ENCODE data around the gene PGA4.
"Not testable (repeated sequence)": the region's sequence is repeated elsewhere in the genome, so short reads cannot be mapped to it uniquely, and the experiment has no call there.

The PGA4 gene

DNA sequence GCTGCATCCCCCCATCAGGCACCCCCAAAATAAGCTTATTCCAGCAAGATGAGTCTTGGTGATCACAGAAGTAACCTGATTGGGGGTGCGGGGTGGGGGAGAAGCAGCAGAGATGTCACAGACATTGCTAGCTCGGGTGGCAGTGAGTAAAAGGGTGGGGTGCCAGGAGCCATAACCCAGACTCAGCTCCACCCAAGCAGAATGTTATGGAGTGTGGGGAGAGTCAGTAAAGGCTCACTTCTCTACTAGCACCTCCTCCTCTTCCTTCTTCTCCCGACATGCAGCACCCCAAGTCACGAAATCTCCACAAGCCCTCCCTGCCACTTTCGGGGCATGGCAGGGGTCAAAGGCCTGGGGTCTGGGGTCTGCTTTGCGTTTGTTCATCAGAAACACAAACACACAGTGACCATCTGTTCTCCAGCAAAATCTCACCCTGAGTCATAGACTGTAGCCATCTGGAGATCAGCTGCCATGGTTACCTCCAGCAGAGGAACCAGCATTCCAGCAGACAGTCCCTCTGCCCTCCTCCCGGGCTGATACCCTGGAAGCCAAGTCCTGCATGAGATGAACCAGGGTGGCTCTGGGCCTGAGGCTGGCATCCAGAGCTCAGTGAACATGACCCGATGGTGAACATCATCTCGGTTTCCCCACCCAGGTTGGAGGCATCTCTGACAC is 14.4 kb upstream of the PGA4 start:
- DNase-seq = not testable (repeated sequence)

DNA sequence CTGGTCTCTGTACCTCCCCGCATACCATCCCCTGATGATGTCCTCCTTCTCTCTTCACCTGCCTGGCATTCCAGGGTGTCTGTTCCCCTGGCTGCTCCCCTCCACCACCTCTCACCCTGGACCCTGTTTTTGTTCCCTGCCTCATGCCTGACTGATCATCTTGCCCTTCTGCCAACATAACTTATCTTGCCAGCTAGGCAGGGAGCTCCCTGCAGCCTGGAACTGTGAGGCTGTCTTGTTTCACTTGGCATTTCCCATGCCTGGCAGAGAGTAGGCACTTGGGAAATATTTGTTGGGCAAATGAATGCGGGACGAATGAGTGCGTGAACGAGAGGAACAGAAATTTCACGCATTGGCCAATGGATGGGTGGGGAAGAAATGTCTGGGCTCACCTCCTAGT is 11.5 kb upstream of the PGA4 start:
- DNase-seq = not testable (repeated sequence)

DNA sequence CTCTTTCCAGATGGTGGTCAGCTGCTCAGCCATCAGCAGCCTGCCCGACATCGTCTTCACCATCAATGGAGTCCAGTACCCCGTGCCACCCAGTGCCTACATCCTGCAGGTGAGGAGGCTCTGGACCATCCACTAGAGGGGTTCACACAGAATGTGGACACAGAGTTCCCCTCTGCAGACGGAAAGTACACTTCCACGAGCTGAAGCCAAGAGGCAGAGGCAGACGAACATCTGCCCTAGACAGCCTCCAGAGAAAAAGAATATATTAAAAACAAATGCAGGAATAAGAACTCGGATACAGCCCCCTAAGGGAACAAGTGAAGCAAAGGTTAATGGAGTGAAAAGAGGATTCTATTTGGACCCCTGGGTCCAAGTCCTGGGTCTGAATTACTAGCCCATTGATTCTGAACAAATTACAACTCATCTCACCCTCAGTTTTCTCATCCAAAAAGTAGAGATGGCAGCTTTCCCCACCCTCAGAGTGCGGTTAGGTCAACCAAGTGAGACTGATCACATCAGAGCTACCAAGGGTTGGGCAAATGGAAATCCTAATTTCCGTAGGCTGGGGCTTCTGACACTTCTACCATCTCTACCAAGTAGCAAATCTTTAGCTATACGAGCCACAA is 10.7 kb upstream of the PGA4 start:
- peak in 1 of 3 donors; percentile 16 for DNase-seq

DNA sequence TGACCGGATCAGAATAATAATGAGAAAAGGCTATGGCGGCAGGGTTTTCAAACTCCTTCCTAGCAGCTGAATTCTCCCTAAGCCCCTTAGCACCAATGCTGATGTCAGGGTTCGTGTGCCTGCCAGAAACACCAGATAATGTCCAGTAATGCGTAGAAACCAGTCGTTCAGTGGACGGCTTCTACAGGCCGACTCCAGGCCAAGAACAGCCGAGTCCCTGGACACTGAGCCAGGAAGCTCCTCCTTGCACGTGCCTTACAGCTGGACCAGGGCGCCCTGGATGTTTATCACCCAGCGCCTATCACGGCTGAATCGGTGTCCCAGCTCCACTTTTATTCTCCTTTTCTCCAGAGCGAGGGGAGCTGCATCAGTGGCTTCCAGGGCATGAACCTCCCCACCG is 9.9 kb upstream of the PGA4 start:
- DNase-seq = not testable (repeated sequence)

DNA sequence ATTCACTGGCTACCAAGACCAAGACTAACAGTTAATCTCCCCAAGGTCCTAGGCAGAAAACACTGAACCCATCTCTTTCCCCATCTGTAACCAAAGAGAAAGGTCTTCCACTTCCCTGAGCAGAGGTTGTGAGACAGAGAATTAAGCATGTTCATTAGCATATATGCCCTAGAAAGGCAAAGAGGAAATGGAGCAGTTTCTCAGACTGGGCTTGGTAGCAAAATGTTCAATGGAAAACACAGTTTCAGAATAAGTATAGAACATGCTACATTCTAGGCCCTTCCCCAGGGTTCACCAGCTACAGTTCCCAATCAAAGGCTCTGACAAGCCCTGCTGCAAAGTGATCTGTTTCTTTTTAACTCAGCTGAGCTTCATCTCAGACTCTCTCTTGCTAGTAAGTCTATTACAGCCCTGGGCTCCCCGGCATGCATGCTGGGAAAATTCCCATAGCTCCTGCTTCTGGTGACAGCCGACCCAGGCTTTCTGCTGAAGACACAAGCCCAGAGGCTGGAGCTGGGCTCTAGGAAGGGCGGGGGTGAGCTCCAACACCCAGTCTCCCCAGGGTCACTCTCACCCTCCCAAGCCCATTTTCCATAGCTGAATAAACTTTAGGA is 8.3 kb upstream of the PGA4 start:
- DNase-seq = not testable (repeated sequence)

DNA sequence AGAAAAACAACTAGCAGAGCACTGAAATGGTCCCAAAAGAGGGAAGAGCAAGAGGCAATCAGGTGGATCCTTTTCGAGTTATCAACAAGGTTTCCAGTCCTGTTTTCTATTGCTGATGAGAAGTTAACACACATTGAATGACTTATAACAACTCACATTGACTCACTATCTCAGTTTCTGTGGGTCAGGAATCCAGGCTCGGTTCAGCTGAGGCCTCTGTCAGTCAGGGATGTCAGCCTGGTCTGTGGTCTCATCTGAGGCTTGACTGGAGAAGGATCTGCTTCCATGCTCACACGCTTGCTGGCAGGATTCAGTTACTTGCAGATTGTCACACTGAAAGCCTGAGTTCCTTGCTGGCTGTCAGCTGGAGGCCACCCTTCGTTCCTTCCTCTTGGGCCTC is 3.8 kb upstream of the PGA4 start:
- DNase-seq = not testable (repeated sequence)

DNA sequence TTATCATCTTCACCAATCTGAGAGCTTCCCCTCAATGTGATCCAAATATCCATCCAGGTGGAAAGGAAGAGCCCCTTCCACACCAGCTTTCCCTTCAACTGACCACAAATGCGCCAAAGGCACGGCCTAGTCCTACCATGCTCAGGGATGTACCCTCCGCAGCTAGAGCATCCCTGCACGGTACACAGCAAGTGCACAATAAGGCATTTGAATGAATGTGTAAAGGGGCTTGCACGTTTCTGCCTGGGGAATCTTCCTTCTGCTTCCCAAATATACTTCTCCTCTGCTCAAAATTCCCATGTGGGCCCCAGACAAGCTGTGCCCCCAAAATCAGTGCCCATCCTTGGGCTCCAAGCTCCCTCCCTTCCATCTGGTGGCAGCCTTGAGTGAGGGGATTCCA is 3.1 kb upstream of the PGA4 start:
- not testable (repeated sequence) for DNase-seq

DNA sequence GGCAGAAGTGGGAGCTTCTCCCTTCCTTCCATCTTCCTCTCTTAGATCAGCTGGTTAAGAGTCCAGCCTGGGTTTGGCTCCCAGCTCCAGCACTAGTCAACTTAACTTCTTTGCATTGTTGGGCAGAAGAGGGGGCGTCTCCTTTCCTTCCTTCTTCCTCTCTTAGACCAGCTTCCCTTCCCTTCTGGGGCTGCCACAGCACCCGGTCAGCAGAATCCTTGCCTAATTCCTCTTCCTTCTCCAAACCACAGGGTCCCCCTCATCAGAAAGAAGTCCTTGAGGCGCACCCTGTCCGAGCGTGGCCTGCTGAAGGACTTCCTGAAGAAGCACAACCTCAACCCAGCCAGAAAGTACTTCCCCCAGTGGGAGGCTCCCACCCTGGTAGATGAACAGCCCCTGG is 545 bp downstream of the PGA4 start:
- DNase-seq = not testable (repeated sequence)

DNA sequence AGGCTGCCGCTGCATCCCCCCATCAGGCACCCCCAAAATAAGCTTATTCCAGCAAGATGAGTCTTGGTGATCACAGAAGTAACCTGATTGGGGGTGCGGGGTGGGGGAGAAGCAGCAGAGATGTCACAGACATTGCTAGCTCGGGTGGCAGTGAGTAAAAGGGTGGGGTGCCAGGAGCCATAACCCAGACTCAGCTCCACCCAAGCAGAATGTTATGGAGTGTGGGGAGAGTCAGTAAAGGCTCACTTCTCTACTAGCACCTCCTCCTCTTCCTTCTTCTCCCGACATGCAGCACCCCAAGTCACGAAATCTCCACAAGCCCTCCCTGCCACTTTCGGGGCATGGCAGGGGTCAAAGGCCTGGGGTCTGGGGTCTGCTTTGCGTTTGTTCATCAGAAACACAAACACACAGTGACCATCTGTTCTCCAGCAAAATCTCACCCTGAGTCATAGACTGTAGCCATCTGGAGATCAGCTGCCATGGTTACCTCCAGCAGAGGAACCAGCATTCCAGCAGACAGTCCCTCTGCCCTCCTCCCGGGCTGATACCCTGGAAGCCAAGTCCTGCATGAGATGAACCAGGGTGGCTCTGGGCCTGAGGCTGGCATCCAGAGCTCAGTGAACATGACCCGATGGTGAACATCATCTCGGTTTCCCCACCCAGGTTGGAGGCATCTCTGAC is 4.5 kb downstream of the PGA4 start:
- DNase-seq = not testable (repeated sequence)

DNA sequence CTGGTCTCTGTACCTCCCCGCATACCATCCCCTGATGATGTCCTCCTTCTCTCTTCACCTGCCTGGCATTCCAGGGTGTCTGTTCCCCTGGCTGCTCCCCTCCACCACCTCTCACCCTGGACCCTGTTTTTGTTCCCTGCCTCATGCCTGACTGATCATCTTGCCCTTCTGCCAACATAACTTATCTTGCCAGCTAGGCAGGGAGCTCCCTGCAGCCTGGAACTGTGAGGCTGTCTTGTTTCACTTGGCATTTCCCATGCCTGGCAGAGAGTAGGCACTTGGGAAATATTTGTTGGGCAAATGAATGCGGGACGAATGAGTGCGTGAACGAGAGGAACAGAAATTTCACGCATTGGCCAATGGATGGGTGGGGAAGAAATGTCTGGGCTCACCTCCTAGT is 7.3 kb downstream of the PGA4 start:
- DNase-seq = not testable (repeated sequence)

DNA sequence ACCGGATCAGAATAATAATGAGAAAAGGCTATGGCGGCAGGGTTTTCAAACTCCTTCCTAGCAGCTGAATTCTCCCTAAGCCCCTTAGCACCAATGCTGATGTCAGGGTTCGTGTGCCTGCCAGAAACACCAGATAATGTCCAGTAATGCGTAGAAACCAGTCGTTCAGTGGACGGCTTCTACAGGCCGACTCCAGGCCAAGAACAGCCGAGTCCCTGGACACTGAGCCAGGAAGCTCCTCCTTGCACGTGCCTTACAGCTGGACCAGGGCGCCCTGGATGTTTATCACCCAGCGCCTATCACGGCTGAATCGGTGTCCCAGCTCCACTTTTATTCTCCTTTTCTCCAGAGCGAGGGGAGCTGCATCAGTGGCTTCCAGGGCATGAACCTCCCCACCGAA is 8.9 kb downstream of the PGA4 start:
- not testable (repeated sequence) for DNase-seq

DNA sequence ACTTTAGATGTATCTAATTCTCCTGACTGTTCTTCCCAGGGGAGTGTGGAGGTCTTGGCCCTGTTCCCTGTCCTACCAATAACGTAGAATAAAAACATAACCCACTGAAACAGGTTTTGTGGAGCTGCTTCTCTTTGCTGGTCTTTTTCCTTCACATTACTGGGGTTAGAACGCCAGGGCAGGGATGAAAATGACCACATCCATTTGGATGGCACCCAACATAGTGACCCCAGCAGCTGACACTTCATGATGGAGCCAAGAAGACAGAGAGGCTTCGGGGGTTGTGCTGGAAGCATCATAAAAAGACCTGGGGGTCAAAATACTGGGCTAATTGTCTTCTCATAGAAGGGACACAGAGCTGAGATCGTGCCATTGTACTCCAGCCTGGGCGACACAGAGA is 9.4 kb downstream of the PGA4 start:
- DNase-seq = not testable (repeated sequence)

DNA sequence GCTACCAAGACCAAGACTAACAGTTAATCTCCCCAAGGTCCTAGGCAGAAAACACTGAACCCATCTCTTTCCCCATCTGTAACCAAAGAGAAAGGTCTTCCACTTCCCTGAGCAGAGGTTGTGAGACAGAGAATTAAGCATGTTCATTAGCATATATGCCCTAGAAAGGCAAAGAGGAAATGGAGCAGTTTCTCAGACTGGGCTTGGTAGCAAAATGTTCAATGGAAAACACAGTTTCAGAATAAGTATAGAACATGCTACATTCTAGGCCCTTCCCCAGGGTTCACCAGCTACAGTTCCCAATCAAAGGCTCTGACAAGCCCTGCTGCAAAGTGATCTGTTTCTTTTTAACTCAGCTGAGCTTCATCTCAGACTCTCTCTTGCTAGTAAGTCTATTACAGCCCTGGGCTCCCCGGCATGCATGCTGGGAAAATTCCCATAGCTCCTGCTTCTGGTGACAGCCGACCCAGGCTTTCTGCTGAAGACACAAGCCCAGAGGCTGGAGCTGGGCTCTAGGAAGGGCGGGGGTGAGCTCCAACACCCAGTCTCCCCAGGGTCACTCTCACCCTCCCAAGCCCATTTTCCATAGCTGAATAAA is 10.5 kb downstream of the PGA4 start:
- DNase-seq = not testable (repeated sequence)

DNA sequence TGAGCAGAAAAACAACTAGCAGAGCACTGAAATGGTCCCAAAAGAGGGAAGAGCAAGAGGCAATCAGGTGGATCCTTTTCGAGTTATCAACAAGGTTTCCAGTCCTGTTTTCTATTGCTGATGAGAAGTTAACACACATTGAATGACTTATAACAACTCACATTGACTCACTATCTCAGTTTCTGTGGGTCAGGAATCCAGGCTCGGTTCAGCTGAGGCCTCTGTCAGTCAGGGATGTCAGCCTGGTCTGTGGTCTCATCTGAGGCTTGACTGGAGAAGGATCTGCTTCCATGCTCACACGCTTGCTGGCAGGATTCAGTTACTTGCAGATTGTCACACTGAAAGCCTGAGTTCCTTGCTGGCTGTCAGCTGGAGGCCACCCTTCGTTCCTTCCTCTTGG is 15.0 kb downstream of the PGA4 start:
- DNase-seq = not testable (repeated sequence)

DNA sequence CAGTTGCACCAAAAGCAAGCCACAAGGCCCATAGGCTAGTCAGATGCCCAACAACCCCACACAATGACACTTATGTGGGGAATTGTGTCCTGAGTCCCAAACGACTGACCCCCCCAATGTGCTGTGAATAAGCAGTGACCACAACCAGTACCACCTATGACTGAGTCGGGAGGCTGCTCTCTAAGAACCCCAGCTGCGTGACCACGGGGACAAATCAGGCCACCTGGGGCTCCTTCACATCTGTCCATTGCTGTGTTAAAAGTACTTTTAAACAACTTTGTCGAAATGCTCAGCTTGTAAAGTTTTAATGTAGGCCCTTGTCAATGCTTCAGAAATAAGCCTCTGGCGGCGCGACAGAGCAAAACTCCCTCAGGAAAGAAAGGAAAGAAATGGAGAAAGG is 18.1 kb downstream of the PGA4 start:
- DNase-seq = not testable (repeated sequence)

DNA sequence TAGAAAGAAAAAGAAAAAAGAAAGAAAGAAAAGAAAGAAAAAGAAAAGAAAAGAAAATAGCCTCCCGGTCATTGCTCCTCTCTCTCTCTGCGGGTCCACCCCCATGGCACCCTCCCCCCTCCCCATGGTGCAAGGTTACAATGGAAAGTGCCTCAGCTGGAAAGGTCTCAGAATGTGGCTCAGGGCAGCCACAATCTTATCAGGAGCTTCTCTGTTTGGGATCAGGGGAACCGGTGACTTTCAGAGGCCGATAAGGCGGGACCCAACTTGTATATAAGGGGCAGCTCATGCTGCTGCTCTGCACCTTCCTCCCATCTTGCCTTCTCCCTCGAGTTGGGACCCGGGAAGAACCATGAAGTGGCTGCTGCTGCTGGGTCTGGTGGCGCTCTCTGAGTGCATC is 18.7 kb downstream of the PGA4 start, which contains the start of gene PGA5:
Gene PGA5, plus strand, starts transcription at position 301 of the 400 bp plus-strand sequence. Its CDS starts 52 bp downstream, at position 353.
- not testable (repeated sequence) for DNase-seq

DNA sequence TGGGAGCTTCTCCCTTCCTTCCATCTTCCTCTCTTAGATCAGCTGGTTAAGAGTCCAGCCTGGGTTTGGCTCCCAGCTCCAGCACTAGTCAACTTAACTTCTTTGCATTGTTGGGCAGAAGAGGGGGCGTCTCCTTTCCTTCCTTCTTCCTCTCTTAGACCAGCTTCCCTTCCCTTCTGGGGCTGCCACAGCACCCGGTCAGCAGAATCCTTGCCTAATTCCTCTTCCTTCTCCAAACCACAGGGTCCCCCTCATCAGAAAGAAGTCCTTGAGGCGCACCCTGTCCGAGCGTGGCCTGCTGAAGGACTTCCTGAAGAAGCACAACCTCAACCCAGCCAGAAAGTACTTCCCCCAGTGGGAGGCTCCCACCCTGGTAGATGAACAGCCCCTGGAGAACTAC is 19.4 kb downstream of the PGA4 start:
- not testable (repeated sequence) for DNase-seq

DNA sequence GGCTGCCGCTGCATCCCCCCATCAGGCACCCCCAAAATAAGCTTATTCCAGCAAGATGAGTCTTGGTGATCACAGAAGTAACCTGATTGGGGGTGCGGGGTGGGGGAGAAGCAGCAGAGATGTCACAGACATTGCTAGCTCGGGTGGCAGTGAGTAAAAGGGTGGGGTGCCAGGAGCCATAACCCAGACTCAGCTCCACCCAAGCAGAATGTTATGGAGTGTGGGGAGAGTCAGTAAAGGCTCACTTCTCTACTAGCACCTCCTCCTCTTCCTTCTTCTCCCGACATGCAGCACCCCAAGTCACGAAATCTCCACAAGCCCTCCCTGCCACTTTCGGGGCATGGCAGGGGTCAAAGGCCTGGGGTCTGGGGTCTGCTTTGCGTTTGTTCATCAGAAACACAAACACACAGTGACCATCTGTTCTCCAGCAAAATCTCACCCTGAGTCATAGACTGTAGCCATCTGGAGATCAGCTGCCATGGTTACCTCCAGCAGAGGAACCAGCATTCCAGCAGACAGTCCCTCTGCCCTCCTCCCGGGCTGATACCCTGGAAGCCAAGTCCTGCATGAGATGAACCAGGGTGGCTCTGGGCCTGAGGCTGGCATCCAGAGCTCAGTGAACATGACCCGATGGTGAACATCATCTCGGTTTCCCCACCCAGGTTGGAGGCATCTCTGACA is 23.3 kb downstream of the PGA4 start:
- DNase-seq = not testable (repeated sequence)

DNA sequence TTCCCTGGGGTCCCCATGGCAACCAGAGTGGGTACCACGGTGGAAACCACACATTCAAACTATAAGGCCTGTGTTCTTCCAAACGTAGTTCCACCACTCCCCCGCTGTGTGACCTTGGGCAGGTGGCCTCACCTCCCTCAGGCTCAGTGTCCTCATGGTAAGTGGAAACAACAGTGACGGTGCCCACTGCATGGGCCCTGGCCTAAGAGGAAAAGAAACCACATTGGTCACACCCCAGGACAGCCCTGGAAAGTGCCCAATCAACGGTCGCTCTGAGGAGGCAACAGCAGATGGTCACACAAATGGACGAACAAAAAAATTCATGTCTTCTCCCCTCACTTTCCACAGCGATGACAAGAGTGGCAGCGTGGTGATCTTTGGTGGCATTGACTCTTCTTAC is 25.9 kb downstream of the PGA4 start:
- not testable (repeated sequence) for DNase-seq

DNA sequence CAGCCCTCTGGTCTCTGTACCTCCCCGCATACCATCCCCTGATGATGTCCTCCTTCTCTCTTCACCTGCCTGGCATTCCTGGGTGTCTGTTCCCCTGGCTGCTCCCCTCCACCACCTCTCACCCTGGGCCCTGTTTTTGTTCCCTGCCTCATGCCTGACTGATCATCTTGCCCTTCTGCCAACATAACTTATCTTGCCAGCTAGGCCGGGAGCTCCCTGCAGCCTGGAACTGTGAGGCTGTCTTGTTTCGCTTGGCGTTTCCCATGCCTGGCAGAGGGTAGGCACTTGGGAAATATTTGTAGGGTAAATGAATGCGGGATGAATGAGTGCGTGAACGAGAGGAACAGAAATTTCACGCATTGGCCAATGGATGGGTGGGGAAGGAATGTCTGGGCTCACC is 27.1 kb downstream of the PGA4 start:
- not testable (repeated sequence) for DNase-seq

DNA sequence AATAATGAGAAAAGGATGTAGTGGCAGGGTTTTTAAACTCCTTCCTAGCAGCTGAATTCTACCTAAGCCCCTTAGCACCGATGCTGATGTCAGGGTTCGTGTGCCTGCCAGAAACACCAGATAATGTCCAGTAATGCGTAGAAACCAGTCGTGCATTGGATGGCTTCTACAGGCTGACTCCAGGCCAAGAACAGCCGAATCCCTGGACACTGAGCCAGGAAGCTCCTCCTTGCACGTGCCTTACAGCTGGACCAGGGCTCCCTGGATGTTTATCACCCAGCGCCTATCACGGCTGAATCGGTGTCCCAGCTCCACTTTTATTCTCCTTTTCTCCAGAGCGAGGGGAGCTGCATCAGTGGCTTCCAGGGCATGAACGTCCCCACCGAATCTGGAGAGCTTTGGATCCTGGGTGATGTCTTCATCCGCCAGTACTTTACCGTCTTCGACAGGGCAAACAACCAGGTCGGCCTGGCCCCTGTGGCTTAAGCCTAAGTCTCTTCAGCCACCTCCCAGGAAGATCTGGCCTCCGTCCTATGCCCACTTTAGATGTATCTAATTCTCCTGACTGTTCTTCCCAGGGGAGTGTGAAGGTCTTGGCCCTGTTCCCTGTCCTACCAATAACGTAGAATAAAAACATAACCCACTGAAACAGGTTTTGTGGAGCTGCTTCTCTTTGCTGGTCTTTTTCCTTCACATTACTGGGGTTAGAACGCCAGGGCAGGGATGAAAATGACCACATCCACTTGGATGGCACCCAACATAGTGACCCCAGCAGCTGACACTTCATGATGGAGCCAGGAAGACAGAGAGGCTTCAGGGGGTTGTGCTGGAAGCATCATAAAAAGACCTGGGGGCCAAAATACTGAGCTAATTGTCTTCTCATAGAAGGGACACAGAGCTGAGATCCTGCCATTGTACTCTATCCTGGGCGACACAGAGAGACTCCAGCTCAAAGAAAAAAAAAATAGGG is 28.9 kb downstream of the PGA4 start:
- not testable (repeated sequence) for DNase-seq
